Activated T-helper 17 cell treated with anti-CD3 and anti-CD28 coated beads, Interleukin-2, amount 50 U/mL, for 72 hours (primary cell): ENCODE data around the gene LRRC8E. TPM values are rescaled to one million over a fixed set of nuclear protein-coding genes. Genes with fewer than 3 reads are reported as not detected.
"Not testable (repeated sequence)": the region's sequence is repeated elsewhere in the genome, so short reads cannot be mapped to it uniquely, and the experiment has no call there.

Source experiments
- ATAC-seq: fragments of 150-1000 bp; cut with Tn5 transposase; replicated peaks from 2 replicates; pipeline ENCODE4 v1.10.0; 2021; ENCODE audit warnings: mild to moderate bottlenecking, moderate library complexity
- H3K27ac Mint-ChIP-seq: one replicate; pipeline ENCODE4 v1.8.0; 2022; ENCODE audit warnings: mixed read lengths
- H3K27me3 Mint-ChIP-seq: one replicate; pipeline ENCODE4 v1.8.0; 2022; ENCODE audit warnings: mixed read lengths
- H3K36me3 Mint-ChIP-seq: one replicate; pipeline ENCODE4 v1.8.0; 2022; ENCODE audit warnings: low read depth, mild to moderate bottlenecking, mixed read lengths
- H3K4me1 Mint-ChIP-seq: one replicate; pipeline ENCODE4 v1.8.0; 2022; ENCODE audit warnings: mixed read lengths
- H3K4me3 Mint-ChIP-seq: one replicate; pipeline ENCODE4 v1.8.0; 2022; ENCODE audit warnings: mild to moderate bottlenecking, mixed read lengths
- H3K9me3 Mint-ChIP-seq: one replicate; pipeline ENCODE4 v1.8.0; 2022; ENCODE audit warnings: mixed read lengths
- total RNA-seq, 2 donors: library from RNA; stranded (reverse); gene quantifications; one replicate each; pipeline ENCODE4 v1.2.3, GENCODE V29; 2022

The LRRC8E gene
- total RNA-seq, 2 donors from 2014 or later, result not detected

GRCh38 chr19:7927605-7928333, 39.5 kb downstream of the LRRC8E start:
- Mint-ChIP-seq H3K4me1 (peaks cover 10% of the 10 kb centered on the region), H3K27ac (peak overlapping the region; percentile 5), H3K4me3 (no peak overlapping the region), H3K9me3 (no peaks in the 10 kb centered on the region), H3K36me3 (peaks cover 33% of the 10 kb centered on the region), H3K27me3 (no peaks in the 10 kb centered on the region)
- no peak for ATAC-seq

GRCh38 chr19:7928334-7928706, 40.0 kb downstream of the LRRC8E start:
- Mint-ChIP-seq H3K27ac (peak overlapping the region; percentile 5), H3K36me3 (peaks cover 33% of the 10 kb centered on the region), H3K9me3 (no peaks in the 10 kb centered on the region), H3K27me3 (no peaks in the 10 kb centered on the region), H3K4me1 (peaks cover 10% of the 10 kb centered on the region), H3K4me3 (no peak overlapping the region)
- no peak for ATAC-seq

- ATAC-seq, result peak; percentile 37
- H3K27ac Mint-ChIP-seq, result peak overlapping the region; percentile 5
- H3K4me3 Mint-ChIP-seq, result no peak overlapping the region
- H3K4me1 Mint-ChIP-seq, result peaks cover 10% of the 10 kb centered on the region
- H3K27me3 Mint-ChIP-seq, result no peaks in the 10 kb centered on the region
- H3K9me3 Mint-ChIP-seq, result no peaks in the 10 kb centered on the region
- H3K36me3 Mint-ChIP-seq, result peaks cover 33% of the 10 kb centered on the region
Observed at GRCh38 chr19:7928741-7929701, 40.7 kb downstream of the LRRC8E start.

- not testable (repeated sequence) for H3K9me3 Mint-ChIP-seq, H3K4me3 Mint-ChIP-seq, H3K27me3 Mint-ChIP-seq
- H3K4me1 Mint-ChIP-seq, result peaks cover 10% of the 10 kb centered on the region
- peak; percentile 61 for ATAC-seq
- peaks cover 38% of the 10 kb centered on the region for H3K36me3 Mint-ChIP-seq
- H3K27ac Mint-ChIP-seq, result peak overlapping the region; percentile 5
Observed at GRCh38 chr19:7930030-7930429, 41.7 kb downstream of the LRRC8E start.

- no peaks in the 10 kb centered on the region for H3K9me3 Mint-ChIP-seq
- peaks cover 45% of the 10 kb centered on the region for H3K36me3 Mint-ChIP-seq
- H3K4me1 Mint-ChIP-seq, result peaks cover 10% of the 10 kb centered on the region
- no peaks in the 10 kb centered on the region for H3K27me3 Mint-ChIP-seq
- no peak overlapping the region for H3K27ac Mint-ChIP-seq
- ATAC-seq, result no peak
- H3K4me3 Mint-ChIP-seq, result no peak overlapping the region
Observed at GRCh38 chr19:7930765-7931164, 42.5 kb downstream of the LRRC8E start.

GRCh38 chr19:7931221-7932061, 43.1 kb downstream of the LRRC8E start:
- peaks cover 10% of the 10 kb centered on the region for H3K4me1 Mint-ChIP-seq
- no peak for ATAC-seq
- no peaks in the 10 kb centered on the region for H3K27me3 Mint-ChIP-seq
- H3K4me3 Mint-ChIP-seq, result no peak overlapping the region
- peaks cover 52% of the 10 kb centered on the region for H3K36me3 Mint-ChIP-seq
- H3K27ac Mint-ChIP-seq, result no peak overlapping the region
- H3K9me3 Mint-ChIP-seq, result no peaks in the 10 kb centered on the region

- Mint-ChIP-seq H3K9me3 (no peaks in the 10 kb centered on the region), H3K27ac (no peak overlapping the region), H3K4me3 (no peak overlapping the region), H3K27me3 (no peaks in the 10 kb centered on the region), H3K4me1 (peaks cover 10% of the 10 kb centered on the region), H3K36me3 (peaks cover 60% of the 10 kb centered on the region)
- ATAC-seq, result no peak
Observed at GRCh38 chr19:7932276-7932929, 44.1 kb downstream of the LRRC8E start.

GRCh38 chr19:7932930-7933300, 44.6 kb downstream of the LRRC8E start:
- H3K4me1 Mint-ChIP-seq, result peaks cover 10% of the 10 kb centered on the region
- peaks cover 65% of the 10 kb centered on the region for H3K36me3 Mint-ChIP-seq
- H3K4me3 Mint-ChIP-seq, result no peak overlapping the region
- ATAC-seq, result no peak
- no peaks in the 10 kb centered on the region for H3K27me3 Mint-ChIP-seq
- no peaks in the 10 kb centered on the region for H3K9me3 Mint-ChIP-seq
- H3K27ac Mint-ChIP-seq, result no peak overlapping the region

GRCh38 chr19:7933411-7933810, 45.1 kb downstream of the LRRC8E start:
- no peak for ATAC-seq
- Mint-ChIP-seq H3K27me3 (no peaks in the 10 kb centered on the region), H3K4me1 (peaks cover 8% of the 10 kb centered on the region), H3K36me3 (peaks cover 67% of the 10 kb centered on the region), H3K9me3 (no peaks in the 10 kb centered on the region), H3K27ac (no peak overlapping the region), H3K4me3 (no peak overlapping the region)

- Mint-ChIP-seq H3K27me3 (no peaks in the 10 kb centered on the region), H3K4me1 (peaks cover 6% of the 10 kb centered on the region), H3K27ac (no peak overlapping the region), H3K36me3 (peaks cover 71% of the 10 kb centered on the region), H3K9me3 (no peaks in the 10 kb centered on the region), H3K4me3 (no peak overlapping the region)
- ATAC-seq, result no peak
Observed at GRCh38 chr19:7933828-7934725, 45.8 kb downstream of the LRRC8E start.

- Mint-ChIP-seq H3K4me3 (no peak overlapping the region), H3K4me1 (peaks cover 5% of the 10 kb centered on the region), H3K36me3 (peaks cover 77% of the 10 kb centered on the region), H3K9me3 (no peaks in the 10 kb centered on the region), H3K27me3 (no peaks in the 10 kb centered on the region), H3K27ac (no peak overlapping the region)
- no peak for ATAC-seq
Observed at GRCh38 chr19:7934766-7935165, 46.5 kb downstream of the LRRC8E start.

- H3K4me1 Mint-ChIP-seq, result peaks cover 22% of the 10 kb centered on the region
- peaks cover 67% of the 10 kb centered on the region for H3K36me3 Mint-ChIP-seq
- H3K27ac Mint-ChIP-seq, result peak overlapping the region; percentile 32
- H3K9me3 Mint-ChIP-seq, result no peaks in the 10 kb centered on the region
- H3K4me3 Mint-ChIP-seq, result no peak overlapping the region
- no peak for ATAC-seq
- no peaks in the 10 kb centered on the region for H3K27me3 Mint-ChIP-seq
Observed at GRCh38 chr19:7940841-7941240, 52.5 kb downstream of the LRRC8E start.

- H3K36me3 Mint-ChIP-seq, result peaks cover 54% of the 10 kb centered on the region
- peaks cover 22% of the 10 kb centered on the region for H3K4me1 Mint-ChIP-seq
- ATAC-seq, result no peak
- no peaks in the 10 kb centered on the region for H3K27me3 Mint-ChIP-seq
- peak overlapping the region; percentile 98 for H3K4me3 Mint-ChIP-seq
- H3K9me3 Mint-ChIP-seq, result no peaks in the 10 kb centered on the region
- peak overlapping the region; percentile 94 for H3K27ac Mint-ChIP-seq
Observed at GRCh38 chr19:7941895-7942596, 53.7 kb downstream of the LRRC8E start.
